WTC11 (cell line): Measurements from ENCODE around the gene VSIG10. TPM values are rescaled to one million over a fixed set of nuclear protein-coding genes. Genes with fewer than 3 reads are reported as not detected.
A peak's percentile ranks its signal among the peaks of the same experiment; 100 is the strongest.

Experiments
- ATAC-seq: fragments of 200-7000 bp; cut with Tn5 transposase; 2 replicates; pipeline ENCODE4 v1.10.0; 2021; ENCODE audit warnings: mild to moderate bottlenecking, moderate library complexity
- CTCF ChIA-PET: fragments of 300-600 bp; sonication (Branson Sonifier 250); formaldehyde crosslinking; loops from one replicate; lab custom pipeline; 2021; ENCODE audit warnings: antibody characterized with exemption; lab: Charles Lee
- POLR2A ChIA-PET: fragments of 350-600 bp; sonication (Branson Sonifier 250); formaldehyde crosslinking; loops from one replicate; lab custom pipeline; 2021; ENCODE audit warnings: antibody characterized with exemption; lab: Charles Lee
- DNase-seq: peaks from one replicate; pipeline ENCODE4 v3.0.0; 2021; ENCODE audit warnings: low spot score
- H3K27ac Mint-ChIP-seq: 2 replicates; pipeline ENCODE4 v1.8.0; 2021; ENCODE audit warnings: mixed read lengths
- H3K27me3 Mint-ChIP-seq: 2 replicates; pipeline ENCODE4 v1.8.0; 2021; ENCODE audit warnings: low read depth, mild to moderate bottlenecking, moderate library complexity, mixed read lengths
- H3K36me3 Mint-ChIP-seq: 2 replicates; pipeline ENCODE4 v1.8.0; 2021; ENCODE audit warnings: mixed read lengths
- H3K4me1 Mint-ChIP-seq: 2 replicates; pipeline ENCODE4 v1.8.0; 2022; ENCODE audit warnings: mixed read lengths
- H3K4me3 Mint-ChIP-seq: 2 replicates; pipeline ENCODE4 v1.8.0; 2021; ENCODE audit warnings: mild to moderate bottlenecking, moderate library complexity, mixed read lengths
- H3K9me3 Mint-ChIP-seq: 2 replicates; pipeline ENCODE4 v1.8.0; 2021; ENCODE audit warnings: mixed read lengths
- AFF4 ChIP-seq: sonication (generic); formaldehyde crosslinking; IDR thresholded peaks from 2 replicates; pipeline ENCODE4 v1.8.1; 2023; ENCODE audit warnings: mild to moderate bottlenecking, missing genetic modification reagents, borderline replicate concordance
- AR ChIP-seq: fragments of 250-450 bp; sonication (Bioruptor Pico); IDR thresholded peaks from 2 replicates; pipeline ENCODE4 v1.9.0; 2021; ENCODE audit warnings: mild to moderate bottlenecking
- CREB1 ChIP-seq: sonication (generic); formaldehyde crosslinking; IDR thresholded peaks from 2 replicates; pipeline ENCODE4 v1.8.0; 2023; ENCODE audit warnings: mild to moderate bottlenecking, missing genetic modification reagents
- CTCF ChIP-seq: fragments of 200-600 bp; IDR thresholded peaks from 2 replicates; pipeline ENCODE4 v1.8.0; 2022; ENCODE audit warnings: antibody characterized with exemption
- E2F1 ChIP-seq: sonication (generic); formaldehyde crosslinking; IDR thresholded peaks from 2 replicates; pipeline ENCODE4 v1.8.0; 2022; ENCODE audit warnings: mild to moderate bottlenecking, missing genetic modification reagents
- E2F4 ChIP-seq: sonication (generic); formaldehyde crosslinking; IDR thresholded peaks from 2 replicates; pipeline ENCODE4 v1.8.1; 2022; ENCODE audit warnings: low read depth, mild to moderate bottlenecking, moderate library complexity, missing genetic modification reagents, borderline replicate concordance
- FOXJ3 ChIP-seq: sonication (generic); formaldehyde crosslinking; IDR thresholded peaks from 2 replicates; pipeline ENCODE4 v1.9.0; 2021; ENCODE audit warnings: missing genetic modification reagents, mild to moderate bottlenecking, borderline replicate concordance
- GTF2I ChIP-seq: fragments of 250-450 bp; sonication (Bioruptor Pico); conservative IDR thresholded peaks from 2 replicates; pipeline ENCODE4 v1.4.0; 2021; ENCODE audit warnings: mild to moderate bottlenecking
- JAZF1 ChIP-seq: fragments of 250-450 bp; sonication (Bioruptor Pico); IDR thresholded peaks from 2 replicates; pipeline ENCODE4 v1.9.0; 2021; ENCODE audit warnings: moderate library complexity, mild to moderate bottlenecking, inconsistent platforms
- NFATC4 ChIP-seq: fragments of 250-450 bp; sonication (Bioruptor Pico); IDR thresholded peaks from 2 replicates; pipeline ENCODE4 v1.9.0; 2021; ENCODE audit warnings: mild to moderate bottlenecking
- NFE2L1 ChIP-seq: sonication (generic); formaldehyde crosslinking; IDR thresholded peaks from 2 replicates; pipeline ENCODE4 v1.8.1; 2023; ENCODE audit warnings: missing genetic modification reagents
- NR2C2 ChIP-seq: sonication (generic); formaldehyde crosslinking; IDR thresholded peaks from 2 replicates; pipeline ENCODE4 v1.8.0; 2022; ENCODE audit warnings: mild to moderate bottlenecking, missing genetic modification reagents
- OVOL2 ChIP-seq: fragments of 250-450 bp; sonication (Bioruptor Pico); IDR thresholded peaks from 2 replicates; pipeline ENCODE4 v1.9.0; 2021; ENCODE audit warnings: mild to moderate bottlenecking, borderline replicate concordance
- PREB ChIP-seq: sonication (generic); formaldehyde crosslinking; IDR thresholded peaks from 2 replicates; pipeline ENCODE4 v1.8.1; 2022; ENCODE audit warnings: mild to moderate bottlenecking, missing genetic modification reagents, moderate library complexity, borderline replicate concordance
- RELA ChIP-seq: sonication (generic); formaldehyde crosslinking; IDR thresholded peaks from 2 replicates; pipeline ENCODE4 v1.8.1; 2022; ENCODE audit warnings: missing genetic modification reagents, mild to moderate bottlenecking, borderline replicate concordance
- RORB ChIP-seq: fragments of 250-450 bp; sonication (Bioruptor Pico); IDR thresholded peaks from 2 replicates; pipeline ENCODE4 v1.9.0; 2021; ENCODE audit warnings: mild to moderate bottlenecking
- SOX15 ChIP-seq: fragments of 250-450 bp; sonication (Bioruptor Pico); IDR thresholded peaks from 2 replicates; pipeline ENCODE4 v1.9.0; 2021; ENCODE audit warnings: mild to moderate bottlenecking
- TEAD4 ChIP-seq: sonication (generic); formaldehyde crosslinking; IDR thresholded peaks from 2 replicates; pipeline ENCODE4 v1.8.0; 2022; ENCODE audit warnings: mild to moderate bottlenecking, missing genetic modification reagents
- ZNF138 ChIP-seq: sonication (generic); formaldehyde crosslinking; conservative IDR thresholded peaks from 2 replicates; pipeline ENCODE4 v1.8.1; 2022; ENCODE audit warnings: mild to moderate bottlenecking, moderate library complexity, missing genetic modification reagents
- ZNF317 ChIP-seq: sonication (generic); formaldehyde crosslinking; IDR thresholded peaks from 2 replicates; pipeline ENCODE4 v1.8.1; 2023; ENCODE audit warnings: low read depth, mild to moderate bottlenecking, moderate library complexity, missing genetic modification reagents, borderline replicate concordance
- ZNF396 ChIP-seq: fragments of 250-450 bp; sonication (Bioruptor Pico); IDR thresholded peaks from 2 replicates; pipeline ENCODE4 v1.8.0; 2021; ENCODE audit warnings: mild to moderate bottlenecking, moderate library complexity, borderline replicate concordance
- ZNF671 ChIP-seq: fragments of 250-450 bp; sonication (Bioruptor Pico); IDR thresholded peaks from 2 replicates; pipeline ENCODE4 v1.8.0; 2021; ENCODE audit warnings: mild to moderate bottlenecking
- total RNA-seq: library from RNA; stranded (reverse); gene quantifications from 3 replicates; pipeline ENCODE4 v1.2.3, GENCODE V29; 2021

Gene VSIG10
- total RNA-seq, 1 experiment from 2014 or later = 82.5 TPM

GRCh38 chr12:118098401-118098800, 5.4 kb downstream of the VSIG10 start:
- H3K4me3 Mint-ChIP-seq = peak overlapping the region; percentile 3; the same call in 1 of the 2 replicates

GRCh38 chr12:118094039-118094438, 9.8 kb downstream of the VSIG10 start:
- Mint-ChIP-seq H3K36me3 (peaks cover 44% of the 10 kb centered on the region), H3K9me3 (no peaks in the 10 kb centered on the region), H3K27me3 (no peaks in the 10 kb centered on the region), H3K27ac (no peak overlapping the region), H3K4me3 (no peak overlapping the region), H3K4me1 (peaks cover 5% of the 10 kb centered on the region)
- POLR2A ChIA-PET = no interaction called here
- CTCF ChIA-PET = no interaction called here
- DNase-seq (no peak), ATAC-seq (no peak)
- no peak for TF ChIP-seq SOX15 (CRISPR knock-in tag)

More at GRCh38 chr12:118098401-118098800, 5.4 kb downstream of the VSIG10 start:
- Mint-ChIP-seq H3K36me3 (peaks cover 32% of the 10 kb centered on the region), H3K4me1 (peaks cover 28% of the 10 kb centered on the region), H3K9me3 (no peaks in the 10 kb centered on the region), H3K27ac (peak overlapping the region; percentile 90), H3K27me3 (no peaks in the 10 kb centered on the region)
- ATAC-seq = no peak
- POLR2A ChIA-PET = no interaction called here
- no peak for DNase-seq
- TF ChIP-seq PREB (CRISPR knock-in tag) (no peak), NFE2L1 (no peak), FOXJ3 (CRISPR knock-in tag) (no peak), E2F1 (CRISPR knock-in tag) (no peak), RORB (CRISPR knock-in tag) (no peak), ZNF671 (CRISPR knock-in tag) (no peak), NFATC4 (CRISPR knock-in tag) (no peak), AR (CRISPR knock-in tag) (no peak), JAZF1 (CRISPR knock-in tag) (no peak), RELA (no peak), ZNF317 (no peak), OVOL2 (no peak)
- CTCF ChIA-PET = no interaction called here

- no peak overlapping the region for H3K4me3 Mint-ChIP-seq
- CTCF ChIA-PET = no interaction called here
- POLR2A ChIA-PET = no interaction called here
- H3K36me3 Mint-ChIP-seq = peaks cover 49% of the 10 kb centered on the region
- ATAC-seq (no peak), DNase-seq (no peak)
- H3K9me3 Mint-ChIP-seq = no peaks in the 10 kb centered on the region
- peaks cover 4% of the 10 kb centered on the region; the same call in 1 of the 2 replicates for H3K4me1 Mint-ChIP-seq
- H3K27me3 Mint-ChIP-seq = no peaks in the 10 kb centered on the region
- 0 out of 2 replicates have a peak overlapping the region, but pooled peaks have one; percentile 46 for H3K27ac Mint-ChIP-seq
- TF ChIP-seq FOXJ3 (CRISPR knock-in tag) (no peak), JAZF1 (CRISPR knock-in tag) (no peak), NR2C2 (CRISPR knock-in tag) (no peak), ZNF396 (CRISPR knock-in tag) (no peak), TEAD4 (no peak), CTCF (no peak), RELA (no peak), E2F4 (CRISPR knock-in tag) (no peak), GTF2I (CRISPR knock-in tag) (no peak), AFF4 (no peak), CREB1 (CRISPR knock-in tag) (no peak), OVOL2 (no peak), SOX15 (CRISPR knock-in tag) (no peak), ZNF138 (CRISPR knock-in tag) (no peak)
These were observed 14.0 kb downstream of the VSIG10 start for GRCh38 chr12:118089782-118090181.
